Activated CD4-positive, alpha-beta memory T cell treated with anti-CD3 and anti-CD28 coated beads, Interleukin-2, amount 10 ng/mL, durations not matched to agents 7 days and 5 days (primary cell): ENCODE measurements around the gene SFMBT2. TPM values are rescaled to one million over a fixed set of nuclear protein-coding genes. Genes with fewer than 3 reads are reported as not detected.

Experiments used
- CTCF ChIA-PET: fragments of 350-600 bp; sonication (Branson Sonifier 250); formaldehyde crosslinking; loops from one replicate; lab custom pipeline; 2021; ENCODE audit warnings: antibody characterized with exemption, inconsistent platforms; lab: Charles Lee
- POLR2A ChIA-PET: fragments of 350-600 bp; sonication (Branson Sonifier 250); formaldehyde crosslinking; loops from one replicate; lab custom pipeline; 2021; ENCODE audit warnings: antibody characterized with exemption; lab: Charles Lee
- DNase-seq: peaks from one replicate; pipeline ENCODE4 v3.0.0-alpha.2; 2020
- H3K27ac Mint-ChIP-seq: one replicate; pipeline ENCODE4 v1.8.0; 2021; ENCODE audit warnings: mild to moderate bottlenecking, mixed read lengths
- H3K27me3 Mint-ChIP-seq: one replicate; pipeline ENCODE4 v1.8.0; 2021; ENCODE audit warnings: mixed read lengths
- H3K36me3 Mint-ChIP-seq: one replicate; pipeline ENCODE4 v1.8.0; 2021; ENCODE audit warnings: low read depth, mixed read lengths
- H3K4me1 Mint-ChIP-seq: one replicate; pipeline ENCODE4 v1.8.0; 2021; ENCODE audit warnings: mixed read lengths
- H3K4me3 Mint-ChIP-seq: one replicate; pipeline ENCODE4 v1.8.0; 2021; ENCODE audit warnings: mild to moderate bottlenecking, mixed read lengths
- H3K9me3 Mint-ChIP-seq: one replicate; pipeline ENCODE4 v1.8.0; 2021; ENCODE audit warnings: mixed read lengths
- total RNA-seq, 2 experiments: library from RNA; stranded (reverse); gene quantifications; one replicate each; pipeline ENCODE4 v1.2.3, GENCODE V29; 2021

SFMBT2 gene
- total RNA-seq, 2 experiments from 2014 or later: 25.8 to 27.0 TPM

- Mint-ChIP-seq H3K4me3 (no peak overlapping the region), H3K27me3 (peaks cover 29% of the 10 kb centered on the region), H3K4me1 (peaks cover 8% of the 10 kb centered on the region), H3K36me3 (no peaks in the 10 kb centered on the region), H3K27ac (no peak overlapping the region), H3K9me3 (no peaks in the 10 kb centered on the region)
- CTCF ChIA-PET: interaction anchor here (0.5 to 1.7 kb wide), 6 partner anchors 11 to 516 kb away, joined by 3 to 4 read pairs (median 4); no protein-coding TSS in a partner anchor
- POLR2A ChIA-PET: no interaction called here
- DNase-seq: no peak
Observed at GRCh38 chr10:7436490-7437100, 25.8 kb upstream of the SFMBT2 start.

- no peaks in the 10 kb centered on the region for H3K9me3 Mint-ChIP-seq
- H3K4me1 Mint-ChIP-seq: peaks cover 8% of the 10 kb centered on the region
- DNase-seq: no peak
- ChIA-PET CTCF (interaction anchor here (0.7 to 1.7 kb wide), 2 partner anchors 15 to 24 kb away, joined by 3 to 4 read pairs; no protein-coding TSS in a partner anchor), POLR2A (no interaction called here)
- no peak overlapping the region for H3K27ac Mint-ChIP-seq
- no peaks in the 10 kb centered on the region for H3K36me3 Mint-ChIP-seq
- peaks cover 31% of the 10 kb centered on the region for H3K27me3 Mint-ChIP-seq
- no peak overlapping the region for H3K4me3 Mint-ChIP-seq
Observed at GRCh38 chr10:7435674-7436073, 24.8 kb upstream of the SFMBT2 start.

GRCh38 chr10:7434378-7434777 lies 23.5 kb upstream of the SFMBT2 start:
- no peak overlapping the region for H3K27ac Mint-ChIP-seq
- ChIA-PET POLR2A (no interaction called here), CTCF (no interaction called here)
- no peak overlapping the region for H3K4me3 Mint-ChIP-seq
- DNase-seq: no peak
- peaks cover 8% of the 10 kb centered on the region for H3K4me1 Mint-ChIP-seq
- peaks cover 26% of the 10 kb centered on the region for H3K27me3 Mint-ChIP-seq
- H3K9me3 Mint-ChIP-seq: no peaks in the 10 kb centered on the region
- H3K36me3 Mint-ChIP-seq: no peaks in the 10 kb centered on the region

- H3K4me1 Mint-ChIP-seq: peaks cover 8% of the 10 kb centered on the region
- no peaks in the 10 kb centered on the region for H3K9me3 Mint-ChIP-seq
- no peak for DNase-seq
- no peak overlapping the region for H3K4me3 Mint-ChIP-seq
- no peak overlapping the region for H3K27ac Mint-ChIP-seq
- peaks cover 25% of the 10 kb centered on the region for H3K27me3 Mint-ChIP-seq
- no peaks in the 10 kb centered on the region for H3K36me3 Mint-ChIP-seq
- POLR2A ChIA-PET: no interaction called here
- CTCF ChIA-PET: no interaction called here
Observed at GRCh38 chr10:7433861-7434260, 23.0 kb upstream of the SFMBT2 start.

DNA sequence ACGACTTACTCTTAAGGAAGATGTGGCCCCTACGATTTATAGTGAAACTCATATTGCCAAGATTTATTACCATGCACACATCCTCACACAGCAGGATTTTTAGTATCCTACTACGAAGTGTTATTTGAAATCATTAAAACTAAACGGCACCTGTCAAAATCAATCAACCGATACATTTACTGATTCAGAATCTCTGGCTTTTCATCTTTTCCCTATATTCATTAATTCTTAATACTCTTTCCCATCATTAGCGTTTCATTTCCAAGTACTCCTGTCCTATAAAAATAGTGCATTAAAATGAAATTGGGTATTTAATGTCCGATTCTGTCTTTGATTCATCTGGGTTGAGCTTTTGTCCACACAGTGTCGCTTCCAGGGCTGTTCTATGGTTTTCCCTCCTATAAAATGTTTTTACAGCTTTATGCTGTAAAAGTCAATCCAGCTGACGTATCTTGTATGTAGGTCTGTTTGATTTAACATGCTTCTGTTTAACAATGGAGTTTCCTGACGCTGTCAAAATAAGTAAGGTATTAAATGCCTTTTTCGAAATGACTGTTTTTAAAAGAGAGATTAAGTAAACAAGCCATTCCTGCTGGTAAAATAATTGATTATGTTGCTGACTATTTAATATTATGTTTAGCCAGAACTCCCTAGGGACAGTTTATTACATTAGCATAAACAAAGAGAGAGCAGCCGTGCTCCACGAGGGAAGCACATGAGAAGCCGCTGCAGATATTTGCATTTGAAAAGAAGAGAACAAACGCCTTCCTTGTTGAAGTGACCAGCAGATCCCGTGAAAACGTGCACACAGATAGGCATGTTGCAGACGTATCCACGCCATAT lies 22.3 kb upstream of the SFMBT2 start:
- POLR2A ChIA-PET: no interaction called here
- CTCF ChIA-PET: interaction anchor here (0.6 kb wide), 1 partner anchor 283 kb away, joined by 3 read pairs; no protein-coding TSS in a partner anchor
- Mint-ChIP-seq H3K36me3 (no peaks in the 10 kb centered on the region), H3K4me3 (no peak overlapping the region), H3K27ac (no peak overlapping the region), H3K4me1 (peaks cover 8% of the 10 kb centered on the region), H3K27me3 (peaks cover 20% of the 10 kb centered on the region), H3K9me3 (no peaks in the 10 kb centered on the region)
- DNase-seq: no peak

DNA sequence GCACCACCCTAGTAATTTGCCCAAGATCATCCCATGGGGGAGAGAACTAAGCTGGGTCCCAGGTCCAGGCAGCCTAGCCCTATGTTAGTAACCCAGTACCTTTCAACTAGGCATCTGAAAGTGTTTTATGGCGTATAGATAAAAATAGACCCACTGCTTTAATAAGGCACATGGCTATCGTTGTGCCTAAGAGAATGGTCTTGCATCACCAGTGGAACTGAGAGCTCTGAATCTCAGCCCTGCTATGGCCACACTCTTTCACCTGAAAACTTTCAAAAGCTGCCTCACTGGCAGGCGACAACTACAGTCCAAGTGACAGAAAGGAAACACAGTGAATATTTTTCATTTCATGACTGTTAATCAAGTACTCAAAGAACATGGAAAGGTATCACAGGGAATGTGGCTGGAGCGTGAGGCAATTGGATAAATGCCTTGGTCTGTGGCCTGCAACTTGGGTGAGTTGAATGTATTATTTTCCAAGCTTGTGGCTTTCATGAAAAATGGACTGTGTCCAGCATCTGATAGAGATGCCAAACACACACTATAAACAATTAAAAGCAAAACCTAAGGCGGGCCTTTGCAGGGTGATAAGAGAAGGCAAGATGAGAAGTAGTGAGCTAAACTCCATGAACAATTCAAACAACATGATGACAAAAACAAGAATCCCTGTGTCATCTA lies 18.0 kb upstream of the SFMBT2 start:
- no peaks in the 10 kb centered on the region for H3K9me3 Mint-ChIP-seq
- H3K4me1 Mint-ChIP-seq: peaks cover 5% of the 10 kb centered on the region
- H3K27me3 Mint-ChIP-seq: peaks cover 31% of the 10 kb centered on the region
- H3K4me3 Mint-ChIP-seq: no peak overlapping the region
- POLR2A ChIA-PET: no interaction called here
- no peak overlapping the region for H3K27ac Mint-ChIP-seq
- CTCF ChIA-PET: no interaction called here
- no peak for DNase-seq
- no peaks in the 10 kb centered on the region for H3K36me3 Mint-ChIP-seq

- H3K4me1 Mint-ChIP-seq: peaks cover 5% of the 10 kb centered on the region
- no peaks in the 10 kb centered on the region for H3K36me3 Mint-ChIP-seq
- H3K27ac Mint-ChIP-seq: no peak overlapping the region
- DNase-seq: no peak
- CTCF ChIA-PET: no interaction called here
- POLR2A ChIA-PET: no interaction called here
- H3K27me3 Mint-ChIP-seq: peaks cover 21% of the 10 kb centered on the region
- no peaks in the 10 kb centered on the region for H3K9me3 Mint-ChIP-seq
- H3K4me3 Mint-ChIP-seq: no peak overlapping the region
Observed at GRCh38 chr10:7426349-7426748, 15.5 kb upstream of the SFMBT2 start.

- ChIA-PET POLR2A (interaction anchor here (1.0 kb wide), 1 partner anchor 16 kb away, joined by 3 read pairs; no protein-coding TSS in a partner anchor), CTCF (no interaction called here)
- H3K27me3 Mint-ChIP-seq: peaks cover 26% of the 10 kb centered on the region
- no peaks in the 10 kb centered on the region for H3K9me3 Mint-ChIP-seq
- DNase-seq: no peak
- no peaks in the 10 kb centered on the region for H3K36me3 Mint-ChIP-seq
- no peak overlapping the region for H3K27ac Mint-ChIP-seq
- H3K4me1 Mint-ChIP-seq: peaks cover 5% of the 10 kb centered on the region
- no peak overlapping the region for H3K4me3 Mint-ChIP-seq
Observed at GRCh38 chr10:7425691-7426090, 14.9 kb upstream of the SFMBT2 start.

DNA sequence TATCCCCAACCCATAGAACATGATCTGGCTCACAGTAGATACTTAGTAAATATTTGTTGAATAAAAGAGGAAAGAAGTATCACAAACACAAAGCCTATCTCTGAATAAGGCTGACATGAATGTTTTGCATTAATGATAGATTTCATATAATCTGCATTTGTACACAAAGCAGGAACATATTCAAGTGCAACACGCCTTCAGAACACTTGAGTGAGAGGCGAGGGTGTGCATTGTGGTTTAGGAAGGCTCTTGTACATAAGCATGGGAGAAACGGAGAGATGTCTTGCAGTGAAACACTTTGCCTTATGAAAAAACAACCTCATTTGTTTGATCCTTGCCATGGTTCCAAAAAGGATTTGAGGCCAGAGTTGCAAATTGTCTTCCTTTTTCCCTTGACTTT lies 14.1 kb upstream of the SFMBT2 start:
- POLR2A ChIA-PET: interaction anchor here (0.8 to 1.0 kb wide), 2 partner anchors 15 to 67 kb away, joined by 3 read pairs; no protein-coding TSS in a partner anchor
- Mint-ChIP-seq H3K9me3 (no peaks in the 10 kb centered on the region), H3K36me3 (no peaks in the 10 kb centered on the region), H3K27ac (no peak overlapping the region), H3K27me3 (peaks cover 26% of the 10 kb centered on the region), H3K4me1 (peaks cover 5% of the 10 kb centered on the region), H3K4me3 (no peak overlapping the region)
- DNase-seq: no peak
- CTCF ChIA-PET: interaction anchor here (1.0 to 1.4 kb wide), 3 partner anchors 101 to 507 kb away, joined by 3 to 5 read pairs (median 5); no protein-coding TSS in a partner anchor

DNA sequence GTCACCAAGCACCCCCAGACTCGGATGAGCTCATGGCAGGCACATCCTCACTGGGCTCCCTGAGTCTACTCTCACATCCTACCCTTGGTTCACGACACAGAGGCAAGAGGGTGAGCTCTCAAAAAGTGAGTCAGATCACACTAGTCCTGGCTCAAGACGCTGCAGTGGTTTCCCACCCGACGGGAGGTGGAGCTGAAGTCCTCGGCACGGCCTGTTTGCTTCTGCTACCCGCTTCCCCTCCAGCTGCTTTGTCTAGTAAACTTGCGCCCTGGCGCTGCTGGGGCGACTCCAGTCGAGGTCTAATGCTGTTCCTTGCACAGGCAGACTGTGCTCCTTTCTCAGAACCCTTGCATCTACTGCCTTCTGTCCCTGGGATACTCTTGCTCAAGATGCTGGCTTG lies 13.5 kb upstream of the SFMBT2 start:
- POLR2A ChIA-PET: interaction anchor here (0.8 kb wide), 1 partner anchor 68 kb away, joined by 3 read pairs; no protein-coding TSS in a partner anchor
- CTCF ChIA-PET: interaction anchor here (1.0 to 1.4 kb wide), 3 partner anchors 101 to 506 kb away, joined by 3 to 5 read pairs (median 5); no protein-coding TSS in a partner anchor
- Mint-ChIP-seq H3K9me3 (no peaks in the 10 kb centered on the region), H3K27me3 (peaks cover 31% of the 10 kb centered on the region), H3K4me1 (peaks cover 5% of the 10 kb centered on the region), H3K36me3 (no peaks in the 10 kb centered on the region), H3K4me3 (no peak overlapping the region), H3K27ac (no peak overlapping the region)
- peak; percentile 38 for DNase-seq

- DNase-seq: no peak
- POLR2A ChIA-PET: no interaction called here
Observed at GRCh38 chr10:7423521-7423920, 12.7 kb upstream of the SFMBT2 start.

DNA sequence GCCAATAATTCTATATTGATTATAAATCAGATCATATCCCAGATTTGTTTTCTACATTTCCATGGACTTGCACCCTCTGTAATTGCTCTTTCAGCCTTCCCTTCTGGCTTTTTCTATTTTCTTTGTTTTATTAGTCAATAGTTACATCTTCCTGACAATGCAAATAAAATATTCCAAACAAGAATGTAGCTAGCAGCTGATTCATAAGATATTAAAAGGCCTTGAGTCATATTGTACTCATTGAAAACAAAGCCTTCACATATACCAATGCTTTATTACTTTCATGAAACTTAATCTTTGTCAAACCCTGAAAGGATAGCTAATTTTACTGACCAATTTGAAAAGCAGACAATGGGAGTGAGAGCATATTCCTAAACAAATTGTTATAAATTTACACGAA lies 10.7 kb upstream of the SFMBT2 start:
- H3K27me3 Mint-ChIP-seq: peaks cover 34% of the 10 kb centered on the region
- peaks cover 21% of the 10 kb centered on the region for H3K4me1 Mint-ChIP-seq
- ChIA-PET CTCF (interaction anchor here (1.2 to 7.2 kb wide), 5 partner anchors 15 to 505 kb away, joined by 4 to 56 read pairs (median 6); no protein-coding TSS in a partner anchor), POLR2A (interaction anchor here (0.6 kb wide), 1 partner anchor 371 kb away, joined by 4 read pairs; no protein-coding TSS in a partner anchor)
- DNase-seq: no peak
- no peaks in the 10 kb centered on the region for H3K9me3 Mint-ChIP-seq
- H3K27ac Mint-ChIP-seq: no peak overlapping the region
- no peak overlapping the region for H3K4me3 Mint-ChIP-seq
- no peaks in the 10 kb centered on the region for H3K36me3 Mint-ChIP-seq

More at GRCh38 chr10:7423521-7423920, 12.7 kb upstream of the SFMBT2 start:
- Mint-ChIP-seq H3K4me1 (peaks cover 8% of the 10 kb centered on the region), H3K27me3 (peaks cover 31% of the 10 kb centered on the region), H3K4me3 (no peak overlapping the region), H3K36me3 (no peaks in the 10 kb centered on the region), H3K27ac (no peak overlapping the region), H3K9me3 (no peaks in the 10 kb centered on the region)
- CTCF ChIA-PET: interaction anchor here (1.4 kb wide), 1 partner anchor 505 kb away, joined by 5 read pairs; no protein-coding TSS in a partner anchor
